LNCaP clone FGC (cell line): ENCODE data around the gene THBD.

ENCODE experiments used
- DNase-seq: peaks from one replicate; pipeline ENCODE4 v3.0.0-alpha.2; 2011; ENCODE audit warnings: low read depth
- H3K4me3 ChIP-seq: 2 replicates; pipeline ENCODE4 v1.5.1; 2011; ENCODE audit warnings: mild to moderate bottlenecking, low read depth, low read length, control low read depth
- TF ChIP-seq, protein P1 (sequence below): IDR thresholded peaks from 2 replicates; pipeline ENCODE4 v1.5.1; 2012; ENCODE audit warnings: mild to moderate bottlenecking; ENCODE audit not compliant: control insufficient read depth, insufficient read depth; ENCODE audit errors: extremely low read depth

The THBD gene

DNA sequence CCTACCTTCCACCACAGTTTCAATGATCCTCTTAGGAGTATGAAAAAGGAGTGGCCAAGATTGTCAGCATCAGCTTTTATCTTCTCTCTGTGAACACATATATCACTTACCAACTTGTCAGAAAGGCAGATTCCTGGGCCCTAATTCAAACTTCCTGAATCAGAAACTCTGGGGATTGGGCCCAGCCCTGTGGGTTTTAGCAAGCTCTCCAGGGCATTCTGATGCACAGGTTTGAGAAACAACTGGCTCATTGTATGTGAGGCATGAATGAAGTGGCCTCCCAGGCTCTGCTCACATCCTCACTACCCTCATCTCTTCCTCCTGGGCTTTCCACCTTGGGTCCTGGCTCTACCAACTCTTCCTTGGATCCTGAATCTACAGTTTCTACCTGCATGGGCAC, 13.2 kb upstream of the THBD start:
- TF ChIP-seq, protein P1, sequence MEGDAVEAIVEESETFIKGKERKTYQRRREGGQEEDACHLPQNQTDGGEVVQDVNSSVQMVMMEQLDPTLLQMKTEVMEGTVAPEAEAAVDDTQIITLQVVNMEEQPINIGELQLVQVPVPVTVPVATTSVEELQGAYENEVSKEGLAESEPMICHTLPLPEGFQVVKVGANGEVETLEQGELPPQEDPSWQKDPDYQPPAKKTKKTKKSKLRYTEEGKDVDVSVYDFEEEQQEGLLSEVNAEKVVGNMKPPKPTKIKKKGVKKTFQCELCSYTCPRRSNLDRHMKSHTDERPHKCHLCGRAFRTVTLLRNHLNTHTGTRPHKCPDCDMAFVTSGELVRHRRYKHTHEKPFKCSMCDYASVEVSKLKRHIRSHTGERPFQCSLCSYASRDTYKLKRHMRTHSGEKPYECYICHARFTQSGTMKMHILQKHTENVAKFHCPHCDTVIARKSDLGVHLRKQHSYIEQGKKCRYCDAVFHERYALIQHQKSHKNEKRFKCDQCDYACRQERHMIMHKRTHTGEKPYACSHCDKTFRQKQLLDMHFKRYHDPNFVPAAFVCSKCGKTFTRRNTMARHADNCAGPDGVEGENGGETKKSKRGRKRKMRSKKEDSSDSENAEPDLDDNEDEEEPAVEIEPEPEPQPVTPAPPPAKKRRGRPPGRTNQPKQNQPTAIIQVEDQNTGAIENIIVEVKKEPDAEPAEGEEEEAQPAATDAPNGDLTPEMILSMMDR: no peak
- no peak for DNase-seq

GRCh38 chr20:23061734-23062561, 12.5 kb upstream of the THBD start:
- DNase-seq: no peak
- TF ChIP-seq, protein P1: peak; percentile 44
- no peak overlapping the region for H3K4me3 ChIP-seq

More for the DNA sequence above, 13.2 kb upstream of the THBD start:
- no peak overlapping the region for H3K4me3 ChIP-seq

GRCh38 chr20:23061262-23061661, 11.8 kb upstream of the THBD start:
- no peak overlapping the region for H3K4me3 ChIP-seq
- TF ChIP-seq, protein P1: no peak
- no peak for DNase-seq

GRCh38 chr20:23060629-23061028, 11.2 kb upstream of the THBD start:
- TF ChIP-seq, protein P1: no peak
- no peak overlapping the region for H3K4me3 ChIP-seq
- no peak for DNase-seq

DNA sequence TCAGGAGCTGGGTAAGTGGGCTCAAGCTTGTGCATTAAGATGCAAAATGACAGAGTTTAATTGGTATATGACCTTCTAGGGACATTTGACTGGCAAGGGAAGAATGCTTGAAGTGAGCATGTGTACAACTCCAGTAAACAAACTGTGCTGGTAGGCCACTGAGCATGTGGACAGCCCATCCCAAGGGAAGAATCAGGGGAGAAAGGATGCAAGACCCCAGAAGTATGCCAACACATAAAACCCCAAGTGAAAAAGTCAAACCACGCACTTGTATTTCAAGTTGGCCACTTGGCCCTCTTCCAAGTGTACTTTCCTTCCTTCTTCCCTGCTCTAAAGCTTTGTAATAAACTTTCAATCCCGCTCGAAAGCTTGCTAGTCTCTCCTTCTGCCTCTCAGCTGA, 10.4 kb upstream of the THBD start:
- no peak for DNase-seq
- TF ChIP-seq, protein P1: no peak
- H3K4me3 ChIP-seq: no peak overlapping the region

DNA sequence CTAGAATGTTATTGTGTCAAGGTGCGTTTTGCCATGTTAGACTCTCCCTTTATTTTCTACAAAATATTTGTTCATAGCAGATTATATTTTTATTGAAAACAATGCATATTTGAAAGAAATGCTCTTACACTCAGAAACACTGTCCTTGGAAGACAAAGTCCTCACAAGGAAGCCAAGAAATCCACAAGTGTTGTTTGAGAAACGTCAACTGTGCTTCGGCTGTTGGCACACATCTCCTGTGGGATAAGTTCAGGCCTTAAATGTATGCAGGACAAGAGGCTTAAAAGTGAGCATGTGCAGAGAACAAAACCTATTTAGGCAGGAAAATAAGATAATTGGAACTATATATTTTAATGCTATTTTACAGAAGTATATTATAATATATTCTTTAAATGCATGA, 9.5 kb upstream of the THBD start:
- TF ChIP-seq, protein P1: no peak
- H3K4me3 ChIP-seq: no peak overlapping the region
- DNase-seq: no peak

GRCh38 chr20:23058240-23058639, 8.8 kb upstream of the THBD start:
- H3K4me3 ChIP-seq: no peak overlapping the region
- TF ChIP-seq, protein P1: 0 out of 2 replicates have a peak, but pooled peaks have one; percentile 8
- no peak for DNase-seq
